Measurements from ENCODE around the gene TRUB2.

TRUB2 gene

GRCh38 chr9:128257086-128257825 lies 65.0 kb downstream of the TRUB2 start:
- no peak for DNase-seq (ENCODE audit: low spot score)
- in situ Hi-C loops (cut with MboI; ENCODE audit: low sequenced_read_pairs, unreplicated experiment): no loop called here
- no peak for TF ChIP-seq CTCF (IDR thresholded peaks at IDR 0.05; ENCODE audit: borderline replicate concordance, control extremely low read depth, extremely low read depth, insufficient read depth, missing control alignments)

Measured in GM13976 (cell line).